Chondrocyte (in vitro differentiated cells): ENCODE results near the gene APC2. TPM values are rescaled to one million over a fixed set of nuclear protein-coding genes. Genes with fewer than 3 reads are reported as not detected.

Source experiments
- DNase-seq: peaks from one replicate; pipeline ENCODE4 v3.0.0; 2021; ENCODE audit warnings: mixed read lengths, low spot score
- H3K27ac Mint-ChIP-seq: one replicate; pipeline ENCODE4 v1.8.0; 2021; ENCODE audit warnings: mild to moderate bottlenecking, moderate library complexity, mixed read lengths; ENCODE audit not compliant: unreplicated experiment
- H3K27me3 Mint-ChIP-seq: 2 replicates; pipeline ENCODE4 v1.8.0; 2021; ENCODE audit warnings: low read depth, mixed read lengths
- H3K36me3 Mint-ChIP-seq: 2 replicates; pipeline ENCODE4 v1.8.0; 2021; ENCODE audit warnings: low read depth, mixed read lengths
- H3K4me1 Mint-ChIP-seq: 2 replicates; pipeline ENCODE4 v1.8.0; 2021; ENCODE audit warnings: low read depth, mild to moderate bottlenecking, mixed read lengths
- H3K4me3 Mint-ChIP-seq: one replicate; pipeline ENCODE4 v1.8.0; 2021; ENCODE audit warnings: mild to moderate bottlenecking, moderate library complexity, mixed read lengths; ENCODE audit not compliant: unreplicated experiment
- H3K9me3 Mint-ChIP-seq: 2 replicates; pipeline ENCODE4 v1.8.0; 2021; ENCODE audit warnings: low read depth, mixed read lengths
- CTCF ChIP-seq: fragments of 200-600 bp; sonication (generic); IDR thresholded peaks from 2 replicates; pipeline ENCODE4 v1.5.0; 2021; ENCODE audit warnings: antibody characterized with exemption, mild to moderate bottlenecking, moderate library complexity
- total RNA-seq: library from RNA; stranded (reverse); gene quantifications from 3 replicates; pipeline ENCODE4 v1.2.1, GENCODE V29; 2021

The APC2 gene
- total RNA-seq, 1 donor from 2014 or later: 3.9 TPM

- no peaks in the 10 kb centered on the region for H3K9me3 Mint-ChIP-seq
- H3K27me3 Mint-ChIP-seq: no peaks in the 10 kb centered on the region
- peak overlapping the region; percentile 48 for H3K4me3 Mint-ChIP-seq
- no peak for TF ChIP-seq CTCF
- peaks cover 38% of the 10 kb centered on the region for H3K4me1 Mint-ChIP-seq
- no peak overlapping the region for H3K27ac Mint-ChIP-seq
- no peak for DNase-seq
- peaks cover 13% of the 10 kb centered on the region for H3K36me3 Mint-ChIP-seq
Measured at GRCh38 chr19:1441022-1441426, 8.9 kb upstream of the APC2 start.

GRCh38 chr19:1441677-1442438 lies 8.1 kb upstream of the APC2 start:
- H3K4me1 Mint-ChIP-seq: peaks cover 38% of the 10 kb centered on the region
- peak; percentile 88 for DNase-seq
- no peak overlapping the region for H3K27ac Mint-ChIP-seq
- no peak for TF ChIP-seq CTCF
- H3K4me3 Mint-ChIP-seq: no peak overlapping the region
- peaks cover 13% of the 10 kb centered on the region for H3K36me3 Mint-ChIP-seq
- no peaks in the 10 kb centered on the region for H3K27me3 Mint-ChIP-seq
- H3K9me3 Mint-ChIP-seq: no peaks in the 10 kb centered on the region

- H3K4me3 Mint-ChIP-seq: peak overlapping the region; percentile 62
- no peak for DNase-seq
Measured at GRCh38 chr19:1445185-1445931, 4.6 kb upstream of the APC2 start.

GRCh38 chr19:1445932-1446712 lies 3.8 kb upstream of the APC2 start:
- Mint-ChIP-seq H3K9me3 (no peaks in the 10 kb centered on the region), H3K27me3 (peaks cover 11% of the 10 kb centered on the region), H3K4me1 (peaks cover 27% of the 10 kb centered on the region), H3K36me3 (peaks cover 9% of the 10 kb centered on the region), H3K27ac (no peak overlapping the region), H3K4me3 (no peak overlapping the region)
- no peak for TF ChIP-seq CTCF
- no peak for DNase-seq

More at GRCh38 chr19:1445185-1445931, 4.6 kb upstream of the APC2 start:
- Mint-ChIP-seq H3K4me1 (peaks cover 28% of the 10 kb centered on the region), H3K9me3 (no peaks in the 10 kb centered on the region), H3K27ac (no peak overlapping the region), H3K27me3 (peaks cover 4% of the 10 kb centered on the region), H3K36me3 (peaks cover 12% of the 10 kb centered on the region)
- peak; percentile 96 for TF ChIP-seq CTCF
